GM12878 (cell line): ENCODE data around the gene PSMB1. TPM values are rescaled to one million over a fixed set of nuclear protein-coding genes. Genes with fewer than 3 reads are reported as not detected.

Source experiments
- CBX5 ChIP-seq: sonication (generic); IDR thresholded peaks from 2 replicates; pipeline ENCODE4 v1.6.1; 2016; ENCODE audit warnings: low read depth, moderate library complexity, mild to moderate bottlenecking, inconsistent platforms
- CREB1 ChIP-seq: IDR thresholded peaks from 2 replicates; pipeline ENCODE4 v1.6.1; 2012; ENCODE audit warnings: low read depth, mild to moderate bottlenecking, inconsistent platforms
- CUX1 ChIP-seq: IDR thresholded peaks from 2 replicates; pipeline ENCODE4 v1.6.1; 2012; ENCODE audit warnings: improper control_type of control experiment, low read depth, low read length; ENCODE audit not compliant: insufficient replicate concordance
- DPF2 ChIP-seq: fragments of 450-650 bp; IDR thresholded peaks from 2 replicates; pipeline ENCODE4 v1.6.1; 2017; ENCODE audit warnings: mild to moderate bottlenecking
- MEF2A ChIP-seq: IDR thresholded peaks from 2 replicates; pipeline ENCODE4 v1.6.1; 2011; ENCODE audit warnings: low read depth, mild to moderate bottlenecking, low read length, moderate library complexity; ENCODE audit not compliant: insufficient read depth
- RAD21 ChIP-seq: IDR thresholded peaks from 2 replicates; pipeline ENCODE4 v1.6.1; 2011; ENCODE audit warnings: mild to moderate bottlenecking, low read depth, low read length, moderate library complexity; ENCODE audit not compliant: insufficient read depth
- RBBP5 ChIP-seq: fragments of 200-600 bp; sonication (generic); conservative IDR thresholded peaks from 2 replicates; pipeline ENCODE4 v1.6.1; 2016
- RUNX3 ChIP-seq: IDR thresholded peaks from 2 replicates; pipeline ENCODE4 v1.6.1; 2012; ENCODE audit warnings: low read length, inconsistent platforms
- SUPT20H ChIP-seq: IDR thresholded peaks from 2 replicates; pipeline ENCODE4 v1.6.1; 2011; ENCODE audit warnings: low read depth, mild to moderate bottlenecking, low read length, moderate library complexity, borderline replicate concordance; ENCODE audit not compliant: control insufficient read depth
- TCF7 ChIP-seq: IDR thresholded peaks from 2 replicates; pipeline ENCODE4 v1.6.1; 2014; ENCODE audit warnings: antibody characterized with exemption, borderline replicate concordance
- YY1 ChIP-seq: IDR thresholded peaks from 2 replicates; pipeline ENCODE4 v1.6.1; 2011; ENCODE audit warnings: low read depth, mild to moderate bottlenecking, low read length
- polyA plus RNA-seq, 11 experiments: library from polyadenylated mRNA; depleted of rRNA in 4 of 11; unstranded in 6 of 11; stranded (reverse) in 5 of 11; fragments of >200 nt; fragmentation: Nextera tagmentation in 4 of 11; fragmentation: Illumina TruSeq in 1 of 11; extraction: Ambion mirVana in 4 of 11; extraction: Trizol in 1 of 11; gene quantifications; 1 replicate in 1 of 11; 2 replicates in 10 of 11; pipeline versions ENCODE4 v1.2.1 to v1.2.3, GENCODE V29; 2011 to 2016; ENCODE audit warnings: inconsistent platforms in 2 of 11, missing spikeins in 2 of 11, low read depth in 1 of 11
- total RNA-seq, 4 experiments: library from RNA; depleted of rRNA in 3 of 4; stranded (reverse); fragments of >200 nt in 3 of 4; fragmentation: Illumina TruSeq in 1 of 4; extraction: Trizol in 1 of 4; gene quantifications; 2 replicates each; pipeline versions ENCODE4 v1.2.1 to v1.2.3, GENCODE V29; 2013 to 2021

The PSMB1 gene
- total and polyA plus RNA-seq, 10 of the 15 experiments (the other 5 are each of a cell fraction or from before 2014, with no cell fraction given): 208 to 1,317 (median 508) TPM

GRCh38 chr6:170584181-170584953 lies 31.3 kb upstream of the PSMB1 start, which contains the start of gene PDCD2 (continued):
- TF ChIP-seq CUX1 (no peak), MEF2A (no peak), CREB1 (peak; percentile 85), SUPT20H (no peak), RUNX3 (peak; percentile 32), RBBP5 (no peak), RAD21 (no peak), TCF7 (no peak), DPF2 (0 out of 2 replicates have a peak, but pooled peaks have one; percentile 86), CBX5 (no peak), YY1 (peak; percentile 94)
